Progenitor cell of endocrine pancreas (in vitro differentiated cells): ENCODE data around the gene RAB10. TPM values are rescaled to one million over a fixed set of nuclear protein-coding genes. Genes with fewer than 3 reads are reported as not detected.

ENCODE experiments used
- DNase-seq: peaks from one replicate; pipeline ENCODE4 v3.0.0; 2021; ENCODE audit warnings: low spot score; ENCODE audit not compliant: unreplicated experiment
- H3K27ac Mint-ChIP-seq: 2 replicates; pipeline ENCODE4 v1.8.0; 2021; ENCODE audit warnings: mild to moderate bottlenecking, moderate library complexity, mixed read lengths
- H3K27me3 Mint-ChIP-seq: 2 replicates; pipeline ENCODE4 v1.8.0; 2021; ENCODE audit warnings: mixed read lengths
- H3K36me3 Mint-ChIP-seq: 2 replicates; pipeline ENCODE4 v1.8.0; 2022; ENCODE audit warnings: mixed read lengths; ENCODE audit not compliant: insufficient read depth
- H3K4me1 Mint-ChIP-seq: 2 replicates; pipeline ENCODE4 v1.8.0; 2021; ENCODE audit warnings: low read depth, mixed read lengths
- H3K4me3 Mint-ChIP-seq: 2 replicates; pipeline ENCODE4 v1.8.0; 2021; ENCODE audit warnings: low read depth, mild to moderate bottlenecking, moderate library complexity, mixed read lengths
- H3K9me3 Mint-ChIP-seq: 2 replicates; pipeline ENCODE4 v1.8.0; 2021; ENCODE audit warnings: low read depth, mixed read lengths
- CTCF ChIP-seq: fragments of 200-600 bp; sonication (generic); IDR thresholded peaks from one replicate; pipeline ENCODE4 v1.5.0; 2021; ENCODE audit warnings: antibody characterized with exemption, mild to moderate bottlenecking; ENCODE audit not compliant: unreplicated experiment
- total RNA-seq: library from RNA; stranded (reverse); gene quantifications from 2 replicates; pipeline ENCODE4 v1.2.1, GENCODE V29; 2021

RAB10 gene
- total RNA-seq, 1 donor from 2014 or later, result 114 TPM

- H3K27ac Mint-ChIP-seq, result peak overlapping the region; percentile 53
- H3K27me3 Mint-ChIP-seq, result no peaks in the 10 kb centered on the region
- no peaks in the 10 kb centered on the region for H3K9me3 Mint-ChIP-seq
- H3K4me1 Mint-ChIP-seq, result peaks cover 11% of the 10 kb centered on the region
- no peak overlapping the region for H3K4me3 Mint-ChIP-seq
- no peak for DNase-seq
- peaks cover 2% of the 10 kb centered on the region for H3K36me3 Mint-ChIP-seq
- TF ChIP-seq CTCF, result no peak
Observed at GRCh38 chr2:26139269-26140183, 105.6 kb downstream of the RAB10 start.

- TF ChIP-seq CTCF, result no peak
- H3K27ac Mint-ChIP-seq, result no peak overlapping the region
- peaks cover 13% of the 10 kb centered on the region for H3K4me1 Mint-ChIP-seq
- no peaks in the 10 kb centered on the region for H3K27me3 Mint-ChIP-seq
- no peaks in the 10 kb centered on the region for H3K9me3 Mint-ChIP-seq
- no peak for DNase-seq
- H3K36me3 Mint-ChIP-seq, result peaks cover 2% of the 10 kb centered on the region
- no peak overlapping the region for H3K4me3 Mint-ChIP-seq
Observed at GRCh38 chr2:26141145-26141769, 107.4 kb downstream of the RAB10 start.

- Mint-ChIP-seq H3K27ac (peak overlapping the region; percentile 27), H3K4me1 (peaks cover 13% of the 10 kb centered on the region), H3K9me3 (no peaks in the 10 kb centered on the region), H3K36me3 (no peaks in the 10 kb centered on the region), H3K4me3 (no peak overlapping the region), H3K27me3 (peaks cover 5% of the 10 kb centered on the region)
- no peak for TF ChIP-seq CTCF
- DNase-seq, result no peak
Observed at GRCh38 chr2:26144031-26144430, 110.1 kb downstream of the RAB10 start.

- no peak overlapping the region for H3K4me3 Mint-ChIP-seq
- peak; percentile 43 for DNase-seq
- no peaks in the 10 kb centered on the region for H3K36me3 Mint-ChIP-seq
- H3K27me3 Mint-ChIP-seq, result peaks cover 11% of the 10 kb centered on the region
- H3K9me3 Mint-ChIP-seq, result no peaks in the 10 kb centered on the region
- TF ChIP-seq CTCF, result peak; percentile 83
- H3K27ac Mint-ChIP-seq, result no peak overlapping the region
- peaks cover 13% of the 10 kb centered on the region for H3K4me1 Mint-ChIP-seq
Observed at GRCh38 chr2:26144953-26145680, 111.2 kb downstream of the RAB10 start.

GRCh38 chr2:26148501-26148900, 114.6 kb downstream of the RAB10 start:
- DNase-seq, result no peak
- Mint-ChIP-seq H3K27ac (no peak overlapping the region), H3K9me3 (no peaks in the 10 kb centered on the region), H3K4me3 (no peak overlapping the region), H3K4me1 (peaks cover 10% of the 10 kb centered on the region), H3K27me3 (peaks cover 15% of the 10 kb centered on the region), H3K36me3 (no peaks in the 10 kb centered on the region)
- TF ChIP-seq CTCF, result no peak
